Measurements from ENCODE around the gene RPL18. TPM values are rescaled to one million over a fixed set of nuclear protein-coding genes. Genes with fewer than 3 reads are reported as not detected.
A peak's percentile ranks its signal among the peaks of the same experiment; 100 is the strongest.

The RPL18 gene
- total and polyA plus RNA-seq, 9 of the 15 experiments (the other 6 are each of a cell fraction or from before 2014, with no cell fraction given): 312 to 2,635 (median 1,653) TPM

DNA sequence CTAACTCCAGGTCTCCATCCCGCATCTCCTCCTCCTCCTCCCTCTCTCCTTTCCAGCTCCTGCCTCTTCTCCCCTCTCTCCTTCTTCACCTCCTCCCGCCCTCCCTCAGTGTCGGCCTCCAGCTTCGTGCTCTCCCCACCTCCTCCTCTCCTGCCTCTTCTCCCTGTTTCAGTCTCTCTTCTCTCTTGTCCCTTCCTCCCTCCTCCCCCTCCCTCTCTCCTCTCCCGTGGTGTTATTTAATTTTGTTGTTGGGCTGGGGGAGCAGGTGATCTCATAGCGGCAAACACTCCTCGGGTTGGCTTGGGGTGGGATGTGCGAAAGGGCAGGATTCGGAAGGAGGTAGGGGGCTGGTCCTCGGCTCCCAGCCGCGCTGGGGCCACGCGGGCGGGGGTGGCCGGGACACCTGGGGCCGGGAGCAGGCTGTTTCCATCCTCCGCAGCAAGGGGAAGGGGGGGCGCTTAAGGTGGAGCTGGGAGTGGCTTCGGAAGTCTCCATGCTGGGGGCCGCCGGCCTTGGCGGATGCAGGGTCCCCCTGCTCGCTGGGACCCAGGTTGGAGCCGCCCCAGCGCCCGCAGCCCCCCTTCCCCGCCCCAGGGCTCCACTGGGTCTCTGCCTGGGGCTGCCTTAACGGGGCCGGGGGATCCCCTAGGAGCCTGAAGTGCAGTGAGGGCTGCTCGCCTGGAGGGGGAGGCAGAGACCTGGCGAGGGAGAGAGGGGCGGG is 27.2 kb upstream of the RPL18 start, which contains the start of gene CA11 (continued):
- TF ChIP-seq, protein P1, sequence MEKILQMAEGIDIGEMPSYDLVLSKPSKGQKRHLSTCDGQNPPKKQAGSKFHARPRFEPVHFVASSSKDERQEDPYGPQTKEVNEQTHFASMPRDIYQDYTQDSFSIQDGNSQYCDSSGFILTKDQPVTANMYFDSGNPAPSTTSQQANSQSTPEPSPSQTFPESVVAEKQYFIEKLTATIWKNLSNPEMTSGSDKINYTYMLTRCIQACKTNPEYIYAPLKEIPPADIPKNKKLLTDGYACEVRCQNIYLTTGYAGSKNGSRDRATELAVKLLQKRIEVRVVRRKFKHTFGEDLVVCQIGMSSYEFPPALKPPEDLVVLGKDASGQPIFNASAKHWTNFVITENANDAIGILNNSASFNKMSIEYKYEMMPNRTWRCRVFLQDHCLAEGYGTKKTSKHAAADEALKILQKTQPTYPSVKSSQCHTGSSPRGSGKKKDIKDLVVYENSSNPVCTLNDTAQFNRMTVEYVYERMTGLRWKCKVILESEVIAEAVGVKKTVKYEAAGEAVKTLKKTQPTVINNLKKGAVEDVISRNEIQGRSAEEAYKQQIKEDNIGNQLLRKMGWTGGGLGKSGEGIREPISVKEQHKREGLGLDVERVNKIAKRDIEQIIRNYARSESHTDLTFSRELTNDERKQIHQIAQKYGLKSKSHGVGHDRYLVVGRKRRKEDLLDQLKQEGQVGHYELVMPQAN (IDR thresholded peaks at IDR 0.05; ENCODE audit: borderline replicate concordance): peak; percentile 72
- no peak for TF ChIP-seq NFXL1 (CRISPR knock-in tag; IDR thresholded peaks at IDR 0.05)
- TF ChIP-seq ETV5 (CRISPR knock-in tag; IDR thresholded peaks at IDR 0.05; ENCODE audit: low read depth): no peak
- TF ChIP-seq PHF20 (IDR thresholded peaks at IDR 0.05; ENCODE audit: partially characterized antibody): peak; percentile 8
- peak; percentile 52; the same call in 1 of the 2 replicates for TF ChIP-seq KLF13 (tag; IDR thresholded peaks at IDR 0.05; ENCODE audit: borderline replicate concordance, low read depth)
- TF ChIP-seq, protein P2, sequence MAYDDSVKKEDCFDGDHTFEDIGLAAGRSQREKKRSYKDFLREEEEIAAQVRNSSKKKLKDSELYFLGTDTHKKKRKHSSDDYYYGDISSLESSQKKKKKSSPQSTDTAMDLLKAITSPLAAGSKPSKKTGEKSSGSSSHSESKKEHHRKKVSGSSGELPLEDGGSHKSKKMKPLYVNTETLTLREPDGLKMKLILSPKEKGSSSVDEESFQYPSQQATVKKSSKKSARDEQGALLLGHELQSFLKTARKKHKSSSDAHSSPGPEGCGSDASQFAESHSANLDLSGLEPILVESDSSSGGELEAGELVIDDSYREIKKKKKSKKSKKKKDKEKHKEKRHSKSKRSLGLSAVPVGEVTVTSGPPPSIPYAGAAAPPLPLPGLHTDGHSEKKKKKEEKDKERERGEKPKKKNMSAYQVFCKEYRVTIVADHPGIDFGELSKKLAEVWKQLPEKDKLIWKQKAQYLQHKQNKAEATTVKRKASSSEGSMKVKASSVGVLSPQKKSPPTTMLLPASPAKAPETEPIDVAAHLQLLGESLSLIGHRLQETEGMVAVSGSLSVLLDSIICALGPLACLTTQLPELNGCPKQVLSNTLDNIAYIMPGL (CRISPR knock-in tag; IDR thresholded peaks at IDR 0.05): peak; percentile 52; the same call in 1 of the 2 replicates
- TF ChIP-seq CHD1 (IDR thresholded peaks at IDR 0.05; ENCODE audit: low read length): no peak
- TF ChIP-seq, protein P3, sequence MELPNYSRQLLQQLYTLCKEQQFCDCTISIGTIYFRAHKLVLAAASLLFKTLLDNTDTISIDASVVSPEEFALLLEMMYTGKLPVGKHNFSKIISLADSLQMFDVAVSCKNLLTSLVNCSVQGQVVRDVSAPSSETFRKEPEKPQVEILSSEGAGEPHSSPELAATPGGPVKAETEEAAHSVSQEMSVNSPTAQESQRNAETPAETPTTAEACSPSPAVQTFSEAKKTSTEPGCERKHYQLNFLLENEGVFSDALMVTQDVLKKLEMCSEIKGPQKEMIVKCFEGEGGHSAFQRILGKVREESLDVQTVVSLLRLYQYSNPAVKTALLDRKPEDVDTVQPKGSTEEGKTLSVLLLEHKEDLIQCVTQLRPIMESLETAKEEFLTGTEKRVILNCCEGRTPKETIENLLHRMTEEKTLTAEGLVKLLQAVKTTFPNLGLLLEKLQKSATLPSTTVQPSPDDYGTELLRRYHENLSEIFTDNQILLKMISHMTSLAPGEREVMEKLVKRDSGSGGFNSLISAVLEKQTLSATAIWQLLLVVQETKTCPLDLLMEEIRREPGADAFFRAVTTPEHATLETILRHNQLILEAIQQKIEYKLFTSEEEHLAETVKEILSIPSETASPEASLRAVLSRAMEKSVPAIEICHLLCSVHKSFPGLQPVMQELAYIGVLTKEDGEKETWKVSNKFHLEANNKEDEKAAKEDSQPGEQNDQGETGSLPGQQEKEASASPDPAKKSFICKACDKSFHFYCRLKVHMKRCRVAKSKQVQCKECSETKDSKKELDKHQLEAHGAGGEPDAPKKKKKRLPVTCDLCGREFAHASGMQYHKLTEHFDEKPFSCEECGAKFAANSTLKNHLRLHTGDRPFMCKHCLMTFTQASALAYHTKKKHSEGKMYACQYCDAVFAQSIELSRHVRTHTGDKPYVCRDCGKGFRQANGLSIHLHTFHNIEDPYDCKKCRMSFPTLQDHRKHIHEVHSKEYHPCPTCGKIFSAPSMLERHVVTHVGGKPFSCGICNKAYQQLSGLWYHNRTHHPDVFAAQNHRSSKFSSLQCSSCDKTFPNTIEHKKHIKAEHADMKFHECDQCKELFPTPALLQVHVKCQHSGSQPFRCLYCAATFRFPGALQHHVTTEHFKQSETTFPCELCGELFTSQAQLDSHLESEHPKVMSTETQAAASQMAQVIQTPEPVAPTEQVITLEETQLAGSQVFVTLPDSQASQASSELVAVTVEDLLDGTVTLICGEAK (IDR thresholded peaks at IDR 0.05): peak; percentile 68; the same call in 1 of the 2 replicates
- TF ChIP-seq, protein P3 (CRISPR knock-in tag; IDR thresholded peaks at IDR 0.05): no peak
- no peak for TF ChIP-seq TBL1XR1 (IDR thresholded peaks at IDR 0.05; ENCODE audit: low read length in 2 of 2)
- TF ChIP-seq ZNF384 (IDR thresholded peaks at IDR 0.05; ENCODE audit: low read depth, low read length): peak; percentile 55; the same call in 1 of the 2 replicates
- TF ChIP-seq SP2 (IDR thresholded peaks at IDR 0.05; ENCODE audit: extremely low read depth, low read depth, low read length, poor library complexity, severe bottlenecking): no peak
- TF ChIP-seq HDAC2 (IDR thresholded peaks at IDR 0.05): peak; percentile 70
- no peak for TF ChIP-seq SMAD3 (CRISPR knock-in tag; conservative IDR thresholded peaks at IDR 0.05)
- TF ChIP-seq SAFB2 (IDR thresholded peaks at IDR 0.05; ENCODE audit: borderline replicate concordance, low read depth, low read length, severe bottlenecking): no peak

Data from K562 (cell line).